Measurements from ENCODE around the gene CDH15.

DNA sequence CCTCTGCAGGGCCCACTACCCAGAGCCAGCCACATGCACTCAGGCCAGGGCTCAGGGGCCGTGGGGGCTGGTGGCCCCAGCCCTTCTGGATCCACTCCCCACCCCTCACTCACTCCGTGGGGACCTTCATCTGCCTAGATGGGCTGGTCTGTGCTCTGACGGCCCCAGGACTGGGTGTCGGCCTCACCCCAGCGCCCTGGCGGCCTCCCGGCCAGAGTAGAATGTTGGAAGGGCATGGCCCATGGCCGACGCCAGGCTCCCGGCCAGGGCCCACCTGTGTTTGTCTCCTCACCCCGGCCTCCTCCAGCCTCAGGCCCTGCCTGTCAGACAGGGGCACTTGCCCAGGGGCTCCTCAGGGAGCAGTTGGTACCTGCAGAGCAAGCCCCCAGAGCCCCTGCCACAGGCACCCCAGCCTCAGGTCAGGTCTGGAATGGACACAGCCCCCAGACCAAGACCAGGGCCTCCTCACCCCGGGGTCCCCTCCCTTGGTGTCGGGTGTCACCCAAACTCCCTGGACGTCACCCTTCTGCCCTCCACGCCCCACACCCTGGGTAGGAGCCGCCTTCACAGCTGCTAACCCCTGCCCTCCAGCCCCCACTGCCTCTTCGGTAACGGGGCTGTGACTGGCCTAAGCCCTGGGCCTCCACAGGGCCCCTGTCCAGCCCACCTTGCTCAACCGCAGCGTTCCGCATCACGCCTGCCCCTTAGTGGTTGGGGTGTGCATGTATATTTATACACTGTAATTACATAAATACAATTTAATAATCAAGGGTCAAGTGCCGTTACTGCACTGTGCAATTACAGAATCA, 3.0 kb upstream of the CDH15 start:
- TF ChIP-seq, protein P1, sequence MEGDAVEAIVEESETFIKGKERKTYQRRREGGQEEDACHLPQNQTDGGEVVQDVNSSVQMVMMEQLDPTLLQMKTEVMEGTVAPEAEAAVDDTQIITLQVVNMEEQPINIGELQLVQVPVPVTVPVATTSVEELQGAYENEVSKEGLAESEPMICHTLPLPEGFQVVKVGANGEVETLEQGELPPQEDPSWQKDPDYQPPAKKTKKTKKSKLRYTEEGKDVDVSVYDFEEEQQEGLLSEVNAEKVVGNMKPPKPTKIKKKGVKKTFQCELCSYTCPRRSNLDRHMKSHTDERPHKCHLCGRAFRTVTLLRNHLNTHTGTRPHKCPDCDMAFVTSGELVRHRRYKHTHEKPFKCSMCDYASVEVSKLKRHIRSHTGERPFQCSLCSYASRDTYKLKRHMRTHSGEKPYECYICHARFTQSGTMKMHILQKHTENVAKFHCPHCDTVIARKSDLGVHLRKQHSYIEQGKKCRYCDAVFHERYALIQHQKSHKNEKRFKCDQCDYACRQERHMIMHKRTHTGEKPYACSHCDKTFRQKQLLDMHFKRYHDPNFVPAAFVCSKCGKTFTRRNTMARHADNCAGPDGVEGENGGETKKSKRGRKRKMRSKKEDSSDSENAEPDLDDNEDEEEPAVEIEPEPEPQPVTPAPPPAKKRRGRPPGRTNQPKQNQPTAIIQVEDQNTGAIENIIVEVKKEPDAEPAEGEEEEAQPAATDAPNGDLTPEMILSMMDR (IDR thresholded peaks at IDR 0.05) = no peak
- TF ChIP-seq EZH2 (IDR thresholded peaks at IDR 0.05; ENCODE audit: borderline replicate concordance, insufficient read depth, low read depth, low read length, poor library complexity, severe bottlenecking) = no peak
